SH-SY5Y (cell line): ENCODE measurements around the gene RS1.

Source experiments
- GATA2 ChIP-seq: IDR thresholded peaks from 2 replicates; pipeline ENCODE4 v1.6.1; 2011; ENCODE audit warnings: mild to moderate bottlenecking, low read depth, low read length
- GATA3 ChIP-seq: IDR thresholded peaks from 2 replicates; pipeline ENCODE4 v1.6.1; 2011; ENCODE audit warnings: low read depth, mild to moderate bottlenecking, low read length, moderate library complexity

DNA sequence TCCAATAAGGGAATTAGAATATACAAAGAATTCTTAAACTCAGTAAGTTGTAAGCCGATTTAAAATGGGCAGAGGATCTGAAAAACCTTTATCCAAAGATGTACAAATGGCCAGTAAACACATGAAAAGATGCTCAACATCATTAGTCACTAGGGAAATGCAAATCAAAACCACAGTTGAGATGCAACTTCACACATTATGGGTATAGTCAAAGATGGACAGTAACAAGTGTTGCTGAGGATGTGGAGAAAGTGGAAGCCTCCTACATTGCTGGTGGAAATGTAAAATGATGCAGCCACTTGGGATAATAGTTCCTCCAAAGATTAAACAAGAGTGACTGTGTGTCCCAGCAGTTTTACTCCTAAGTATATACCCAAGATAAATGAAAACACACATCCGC is 32.6 kb downstream of the RS1 start:
- TF ChIP-seq GATA2 (no peak), GATA3 (no peak)
